Head of caudate nucleus (tissue), 42 donors: ENCODE measurements around the gene USH2A.

ENCODE experiments used
- DNase-seq, 42 donors: peaks; one replicate each; pipeline versions ENCODE4 v3.0.0 to v3.0.0-alpha.2; 2020 to 2021; ENCODE audit warnings: mixed read lengths in 7 of 42
- intact Hi-C: fragments of 100-400 bp; cut with DNase I; formaldehyde crosslinking; loops from one replicate; pipeline ENCODE4 v1.15.0; 2022

The USH2A gene

GRCh38 chr1:215650446-215651149, 772.6 kb downstream of the USH2A start:
- intact Hi-C loops, result no loop called here
- no peak for DNase-seq

- intact Hi-C loops, result no loop called here
- no peak for DNase-seq
Observed at GRCh38 chr1:215648957-215649356, 774.3 kb downstream of the USH2A start.

- intact Hi-C loops, result no loop called here
- DNase-seq, result no peak
Observed at GRCh38 chr1:215647738-215648137, 775.5 kb downstream of the USH2A start.

GRCh38 chr1:215645861-215646260, 777.4 kb downstream of the USH2A start:
- intact Hi-C loops, result no loop called here
- no peak for DNase-seq

- intact Hi-C loops, result no loop called here
Observed at GRCh38 chr1:215645182-215645581, 778.1 kb downstream of the USH2A start.

GRCh38 chr1:215643592-215644321, 779.5 kb downstream of the USH2A start:
- no peak for DNase-seq
- intact Hi-C loops, result no loop called here

More at GRCh38 chr1:215645182-215645581, 778.1 kb downstream of the USH2A start:
- no peak for DNase-seq

GRCh38 chr1:215640429-215641148, 782.7 kb downstream of the USH2A start:
- DNase-seq, result no peak
- intact Hi-C loops, result no loop called here

- DNase-seq, result peak in 12 of 42 donors; percentile 6 to 60 (median 16)
Observed at GRCh38 chr1:215637041-215637573, 786.1 kb downstream of the USH2A start.

GRCh38 chr1:215636258-215636965, 786.8 kb downstream of the USH2A start:
- DNase-seq, result no peak
- intact Hi-C loops, result no loop called here

More at GRCh38 chr1:215637041-215637573, 786.1 kb downstream of the USH2A start:
- intact Hi-C loops, result no loop called here

GRCh38 chr1:215635827-215636226, 787.4 kb downstream of the USH2A start:
- intact Hi-C loops, result no loop called here
- no peak for DNase-seq

- intact Hi-C loops, result no loop called here
- no peak for DNase-seq
Observed at GRCh38 chr1:215631489-215631888, 791.8 kb downstream of the USH2A start.

GRCh38 chr1:215631040-215631439, 792.2 kb downstream of the USH2A start:
- intact Hi-C loops, result no loop called here
- DNase-seq, result no peak

GRCh38 chr1:215625949-215626348, 797.3 kb downstream of the USH2A start:
- no peak for DNase-seq
- intact Hi-C loops, result no loop called here

- intact Hi-C loops, result no loop called here
- DNase-seq, result no peak
Observed at GRCh38 chr1:215623162-215623561, 800.1 kb downstream of the USH2A start.

GRCh38 chr1:215617979-215618378, 805.3 kb downstream of the USH2A start:
- intact Hi-C loops, result no loop called here
- DNase-seq, result no peak

- no peak for DNase-seq
- intact Hi-C loops, result no loop called here
Observed at GRCh38 chr1:215612391-215612790, 810.9 kb downstream of the USH2A start.

- intact Hi-C loops, result no loop called here
Observed at GRCh38 chr1:215608646-215609045, 814.6 kb downstream of the USH2A start.

GRCh38 chr1:215607412-215607811, 815.8 kb downstream of the USH2A start:
- no peak for DNase-seq
- intact Hi-C loops, result no loop called here

More at GRCh38 chr1:215608646-215609045, 814.6 kb downstream of the USH2A start:
- no peak for DNase-seq

- intact Hi-C loops, result no loop called here
- no peak for DNase-seq
Observed at GRCh38 chr1:215606564-215607168, 816.6 kb downstream of the USH2A start.
